Measurements from ENCODE around the gene ATPAF1.

Gene ATPAF1

GRCh38 chr1:46689356-46689755, 21.2 kb upstream of the ATPAF1 start:
- H3K27ac ChIP-seq (ENCODE audit: low read length): no peak overlapping the region
- no peaks in the 10 kb centered on the region for H3K9me3 ChIP-seq (ENCODE audit: insufficient read depth, low read length)
- H3K9ac ChIP-seq (ENCODE audit: low read length): no peak overlapping the region
- TF ChIP-seq, protein P1, sequence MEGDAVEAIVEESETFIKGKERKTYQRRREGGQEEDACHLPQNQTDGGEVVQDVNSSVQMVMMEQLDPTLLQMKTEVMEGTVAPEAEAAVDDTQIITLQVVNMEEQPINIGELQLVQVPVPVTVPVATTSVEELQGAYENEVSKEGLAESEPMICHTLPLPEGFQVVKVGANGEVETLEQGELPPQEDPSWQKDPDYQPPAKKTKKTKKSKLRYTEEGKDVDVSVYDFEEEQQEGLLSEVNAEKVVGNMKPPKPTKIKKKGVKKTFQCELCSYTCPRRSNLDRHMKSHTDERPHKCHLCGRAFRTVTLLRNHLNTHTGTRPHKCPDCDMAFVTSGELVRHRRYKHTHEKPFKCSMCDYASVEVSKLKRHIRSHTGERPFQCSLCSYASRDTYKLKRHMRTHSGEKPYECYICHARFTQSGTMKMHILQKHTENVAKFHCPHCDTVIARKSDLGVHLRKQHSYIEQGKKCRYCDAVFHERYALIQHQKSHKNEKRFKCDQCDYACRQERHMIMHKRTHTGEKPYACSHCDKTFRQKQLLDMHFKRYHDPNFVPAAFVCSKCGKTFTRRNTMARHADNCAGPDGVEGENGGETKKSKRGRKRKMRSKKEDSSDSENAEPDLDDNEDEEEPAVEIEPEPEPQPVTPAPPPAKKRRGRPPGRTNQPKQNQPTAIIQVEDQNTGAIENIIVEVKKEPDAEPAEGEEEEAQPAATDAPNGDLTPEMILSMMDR (IDR thresholded peaks at IDR 0.05; ENCODE audit: low read depth, low read length): no peak
- TF ChIP-seq EZH2phosphoT487 (IDR thresholded peaks at IDR 0.05; ENCODE audit: low read depth): no peak
- no peak overlapping the region for H3K4me3 ChIP-seq (ENCODE audit: low read length)
- H3K36me3 ChIP-seq (replicated peaks; ENCODE audit: low read depth, low read length): peaks cover 22% of the 10 kb centered on the region
- H2AFZ ChIP-seq (ENCODE audit: low read depth, low read length): no peak overlapping the region
- H4K20me1 ChIP-seq (ENCODE audit: insufficient read depth, low read length): no peaks in the 10 kb centered on the region
- no peaks in the 10 kb centered on the region for H3K4me1 ChIP-seq (ENCODE audit: low read length)
- no peak overlapping the region for H3K4me2 ChIP-seq (ENCODE audit: low read length)
- no peaks in the 10 kb centered on the region for H3K79me2 ChIP-seq (ENCODE audit: low read length)
- no peaks in the 10 kb centered on the region for H3K27me3 ChIP-seq (ENCODE audit: low read depth, low read length)

DNA sequence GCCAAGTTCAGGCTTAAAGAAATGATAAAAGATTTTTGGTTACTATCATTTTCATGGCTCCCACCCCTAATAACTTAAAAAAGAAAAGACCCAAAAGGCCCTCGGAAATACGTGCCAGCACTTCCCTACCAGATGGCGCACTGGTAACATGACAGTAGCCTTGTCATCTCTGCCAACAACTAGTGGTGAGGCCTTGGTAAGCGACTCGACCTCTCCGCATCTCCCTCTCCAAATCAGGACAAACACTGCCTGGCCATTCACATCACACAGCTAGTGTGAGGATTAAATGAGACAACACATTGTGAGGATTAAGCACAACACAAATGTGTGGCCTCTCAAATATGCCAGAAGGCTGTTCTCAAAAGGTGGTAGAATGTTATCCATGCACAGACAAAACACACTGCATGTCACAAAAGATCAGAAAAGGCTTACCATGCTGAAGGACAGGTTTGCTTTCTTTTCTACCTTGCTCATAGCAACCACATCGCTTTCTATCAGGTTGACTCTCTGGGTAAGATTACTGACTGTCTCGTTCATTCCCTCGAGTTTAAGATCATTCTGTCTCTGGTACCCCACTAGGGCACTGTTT, 19.9 kb upstream of the ATPAF1 start:
- H3K9me3 ChIP-seq (ENCODE audit: insufficient read depth, low read length): no peaks in the 10 kb centered on the region
- no peak overlapping the region for H2AFZ ChIP-seq (ENCODE audit: low read depth, low read length)
- H3K4me1 ChIP-seq (ENCODE audit: low read length): no peaks in the 10 kb centered on the region
- H3K9ac ChIP-seq (ENCODE audit: low read length): no peak overlapping the region
- peaks cover 22% of the 10 kb centered on the region for H3K36me3 ChIP-seq (replicated peaks; ENCODE audit: low read depth, low read length)
- no peaks in the 10 kb centered on the region for H4K20me1 ChIP-seq (ENCODE audit: insufficient read depth, low read length)
- no peak overlapping the region for H3K27ac ChIP-seq (ENCODE audit: low read length)
- no peaks in the 10 kb centered on the region for H3K79me2 ChIP-seq (ENCODE audit: low read length)
- TF ChIP-seq, protein P1 (IDR thresholded peaks at IDR 0.05; ENCODE audit: low read depth, low read length): no peak
- H3K4me2 ChIP-seq (ENCODE audit: low read length): no peak overlapping the region
- no peak overlapping the region for H3K4me3 ChIP-seq (ENCODE audit: low read length)
- H3K27me3 ChIP-seq (ENCODE audit: low read depth, low read length): no peaks in the 10 kb centered on the region

DNA sequence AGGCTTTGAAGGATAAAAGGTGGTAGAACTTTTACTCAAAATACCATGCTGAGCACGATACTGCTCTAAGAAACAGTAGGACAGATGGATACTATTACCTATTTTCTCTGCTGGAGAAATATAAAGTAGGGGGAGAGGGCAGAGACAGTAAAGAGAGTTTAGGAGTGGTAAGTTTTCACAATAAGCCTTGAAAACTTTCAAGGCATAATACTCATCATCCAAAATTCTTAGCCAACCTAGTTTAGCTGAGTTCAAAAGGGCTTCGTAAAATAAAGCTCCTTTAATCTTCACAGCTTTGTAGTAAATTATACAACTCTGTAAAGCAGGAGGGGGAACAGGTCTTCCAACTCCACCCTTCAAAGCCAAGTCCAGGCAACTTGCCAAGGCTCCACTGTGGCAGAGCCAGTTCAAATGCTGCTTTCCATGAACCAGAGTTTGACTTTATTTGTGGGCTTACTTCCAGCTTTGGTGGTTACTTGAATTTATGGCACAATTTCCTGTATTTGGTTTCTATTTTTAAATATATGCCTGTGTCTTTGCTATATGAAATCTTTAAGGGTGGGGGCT, 19.0 kb upstream of the ATPAF1 start:
- H3K36me3 ChIP-seq (replicated peaks; ENCODE audit: low read depth, low read length): peaks cover 26% of the 10 kb centered on the region

GRCh38 chr1:46686255-46686654, 18.1 kb upstream of the ATPAF1 start:
- Histone ChIP-seq H4K20me1 (ENCODE audit: insufficient read depth, low read length) (no peaks in the 10 kb centered on the region), H3K9me3 (ENCODE audit: insufficient read depth, low read length) (no peaks in the 10 kb centered on the region), H3K4me3 (ENCODE audit: low read length) (no peak overlapping the region), H3K4me2 (ENCODE audit: low read length) (no peak overlapping the region), H3K79me2 (ENCODE audit: low read length) (no peaks in the 10 kb centered on the region), H3K36me3 (replicated peaks; ENCODE audit: low read depth, low read length) (peaks cover 28% of the 10 kb centered on the region), H3K9ac (ENCODE audit: low read length) (no peak overlapping the region), H3K27ac (ENCODE audit: low read length) (no peak overlapping the region), H3K4me1 (ENCODE audit: low read length) (no peaks in the 10 kb centered on the region), H3K27me3 (ENCODE audit: low read depth, low read length) (no peaks in the 10 kb centered on the region), H2AFZ (ENCODE audit: low read depth, low read length) (no peak overlapping the region)
- TF ChIP-seq, protein P1 (IDR thresholded peaks at IDR 0.05; ENCODE audit: low read depth, low read length): no peak
- TF ChIP-seq EZH2phosphoT487 (IDR thresholded peaks at IDR 0.05; ENCODE audit: low read depth): no peak

More for the DNA sequence above, 19.0 kb upstream of the ATPAF1 start:
- Histone ChIP-seq H3K9me3 (ENCODE audit: insufficient read depth, low read length) (no peaks in the 10 kb centered on the region), H4K20me1 (ENCODE audit: insufficient read depth, low read length) (no peaks in the 10 kb centered on the region), H3K9ac (ENCODE audit: low read length) (no peak overlapping the region), H3K4me1 (ENCODE audit: low read length) (no peaks in the 10 kb centered on the region), H3K27ac (ENCODE audit: low read length) (no peak overlapping the region), H3K27me3 (ENCODE audit: low read depth, low read length) (no peaks in the 10 kb centered on the region), H3K79me2 (ENCODE audit: low read length) (no peaks in the 10 kb centered on the region), H2AFZ (ENCODE audit: low read depth, low read length) (no peak overlapping the region), H3K4me3 (ENCODE audit: low read length) (no peak overlapping the region), H3K4me2 (ENCODE audit: low read length) (no peak overlapping the region)
- no peak for TF ChIP-seq EZH2phosphoT487 (IDR thresholded peaks at IDR 0.05; ENCODE audit: low read depth)
- TF ChIP-seq, protein P1 (IDR thresholded peaks at IDR 0.05; ENCODE audit: low read depth, low read length): no peak
